ENCODE data around the gene PRKCB.

GRCh38 chr16:24010440-24011089, 174.8 kb downstream of the PRKCB start:
- TF ChIP-seq CTCF (IDR thresholded peaks at IDR 0.05) (peak in 5 of 6 experiments; percentile 22 to 53 (median 37)), POLR2A (IDR thresholded peaks at IDR 0.05) (no peak)

All from thyroid gland (tissue), 4 donors.